Progenitor cell of endocrine pancreas (in vitro differentiated cells): ENCODE data around the gene BCAS3. TPM values are rescaled to one million over a fixed set of nuclear protein-coding genes. Genes with fewer than 3 reads are reported as not detected.

Experiments
- DNase-seq: peaks from one replicate; pipeline ENCODE4 v3.0.0; 2021; ENCODE audit warnings: low spot score; ENCODE audit not compliant: unreplicated experiment
- H3K27ac Mint-ChIP-seq: 2 replicates; pipeline ENCODE4 v1.8.0; 2021; ENCODE audit warnings: mild to moderate bottlenecking, moderate library complexity, mixed read lengths
- H3K27me3 Mint-ChIP-seq: 2 replicates; pipeline ENCODE4 v1.8.0; 2021; ENCODE audit warnings: mixed read lengths
- H3K36me3 Mint-ChIP-seq: 2 replicates; pipeline ENCODE4 v1.8.0; 2022; ENCODE audit warnings: mixed read lengths; ENCODE audit not compliant: insufficient read depth
- H3K4me1 Mint-ChIP-seq: 2 replicates; pipeline ENCODE4 v1.8.0; 2021; ENCODE audit warnings: low read depth, mixed read lengths
- H3K4me3 Mint-ChIP-seq: 2 replicates; pipeline ENCODE4 v1.8.0; 2021; ENCODE audit warnings: low read depth, mild to moderate bottlenecking, moderate library complexity, mixed read lengths
- H3K9me3 Mint-ChIP-seq: 2 replicates; pipeline ENCODE4 v1.8.0; 2021; ENCODE audit warnings: low read depth, mixed read lengths
- total RNA-seq: library from RNA; stranded (reverse); gene quantifications from 2 replicates; pipeline ENCODE4 v1.2.1, GENCODE V29; 2021
- TF ChIP-seq, protein P1 (sequence below): fragments of 200-600 bp; sonication (generic); IDR thresholded peaks from one replicate; pipeline ENCODE4 v1.5.0; 2021; ENCODE audit warnings: antibody characterized with exemption, mild to moderate bottlenecking; ENCODE audit not compliant: unreplicated experiment

The BCAS3 gene
- total RNA-seq, 1 donor from 2014 or later: 36.1 TPM

DNA sequence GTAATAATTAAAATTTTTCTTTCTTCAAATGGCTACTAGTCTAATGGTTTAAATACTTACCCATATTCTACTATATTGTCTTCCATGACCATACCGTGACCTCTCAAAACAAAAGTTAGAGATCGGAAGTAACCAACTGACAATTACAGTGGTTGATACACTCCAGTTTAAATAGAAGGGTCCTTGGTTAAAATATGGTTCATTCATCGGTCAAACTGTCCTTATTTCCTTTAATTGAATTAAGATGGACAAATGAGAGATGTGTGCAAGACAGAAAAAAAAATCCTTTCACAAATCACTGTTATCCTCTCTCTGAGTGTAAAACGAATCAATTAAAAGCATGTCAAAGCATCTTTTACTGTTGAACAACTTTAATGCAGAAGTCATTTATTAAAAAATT lies 507.7 kb downstream of the BCAS3 start:
- DNase-seq: no peak
- no peak overlapping the region for H3K4me3 Mint-ChIP-seq
- H3K9me3 Mint-ChIP-seq: no peaks in the 10 kb centered on the region
- no peak overlapping the region for H3K27ac Mint-ChIP-seq
- peaks cover 8% of the 10 kb centered on the region for H3K4me1 Mint-ChIP-seq
- no peaks in the 10 kb centered on the region for H3K36me3 Mint-ChIP-seq
- TF ChIP-seq, protein P1, sequence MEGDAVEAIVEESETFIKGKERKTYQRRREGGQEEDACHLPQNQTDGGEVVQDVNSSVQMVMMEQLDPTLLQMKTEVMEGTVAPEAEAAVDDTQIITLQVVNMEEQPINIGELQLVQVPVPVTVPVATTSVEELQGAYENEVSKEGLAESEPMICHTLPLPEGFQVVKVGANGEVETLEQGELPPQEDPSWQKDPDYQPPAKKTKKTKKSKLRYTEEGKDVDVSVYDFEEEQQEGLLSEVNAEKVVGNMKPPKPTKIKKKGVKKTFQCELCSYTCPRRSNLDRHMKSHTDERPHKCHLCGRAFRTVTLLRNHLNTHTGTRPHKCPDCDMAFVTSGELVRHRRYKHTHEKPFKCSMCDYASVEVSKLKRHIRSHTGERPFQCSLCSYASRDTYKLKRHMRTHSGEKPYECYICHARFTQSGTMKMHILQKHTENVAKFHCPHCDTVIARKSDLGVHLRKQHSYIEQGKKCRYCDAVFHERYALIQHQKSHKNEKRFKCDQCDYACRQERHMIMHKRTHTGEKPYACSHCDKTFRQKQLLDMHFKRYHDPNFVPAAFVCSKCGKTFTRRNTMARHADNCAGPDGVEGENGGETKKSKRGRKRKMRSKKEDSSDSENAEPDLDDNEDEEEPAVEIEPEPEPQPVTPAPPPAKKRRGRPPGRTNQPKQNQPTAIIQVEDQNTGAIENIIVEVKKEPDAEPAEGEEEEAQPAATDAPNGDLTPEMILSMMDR: no peak
- no peaks in the 10 kb centered on the region for H3K27me3 Mint-ChIP-seq

- no peaks in the 10 kb centered on the region for H3K27me3 Mint-ChIP-seq
- H3K36me3 Mint-ChIP-seq: no peaks in the 10 kb centered on the region
- no peaks in the 10 kb centered on the region for H3K9me3 Mint-ChIP-seq
- H3K4me3 Mint-ChIP-seq: no peak overlapping the region
- H3K4me1 Mint-ChIP-seq: peaks cover 8% of the 10 kb centered on the region
- DNase-seq: no peak
- no peak overlapping the region for H3K27ac Mint-ChIP-seq
- TF ChIP-seq, protein P1: no peak
Measured at GRCh38 chr17:61187038-61187437, 509.4 kb downstream of the BCAS3 start.

- no peaks in the 10 kb centered on the region for H3K36me3 Mint-ChIP-seq
- peaks cover 8% of the 10 kb centered on the region for H3K4me1 Mint-ChIP-seq
- no peaks in the 10 kb centered on the region for H3K9me3 Mint-ChIP-seq
- DNase-seq: no peak
- TF ChIP-seq, protein P1: no peak
- no peaks in the 10 kb centered on the region for H3K27me3 Mint-ChIP-seq
- no peak overlapping the region for H3K4me3 Mint-ChIP-seq
- no peak overlapping the region for H3K27ac Mint-ChIP-seq
Measured at GRCh38 chr17:61188081-61188480, 510.4 kb downstream of the BCAS3 start.

- TF ChIP-seq, protein P1: no peak
- Mint-ChIP-seq H3K27me3 (no peaks in the 10 kb centered on the region), H3K9me3 (no peaks in the 10 kb centered on the region), H3K4me1 (peaks cover 8% of the 10 kb centered on the region), H3K36me3 (no peaks in the 10 kb centered on the region), H3K27ac (no peak overlapping the region), H3K4me3 (no peak overlapping the region)
- no peak for DNase-seq
Measured at GRCh38 chr17:61189968-61190367, 512.3 kb downstream of the BCAS3 start.

GRCh38 chr17:61196302-61196704 lies 518.7 kb downstream of the BCAS3 start:
- Mint-ChIP-seq H3K27me3 (no peaks in the 10 kb centered on the region), H3K4me1 (peaks cover 20% of the 10 kb centered on the region), H3K36me3 (no peaks in the 10 kb centered on the region), H3K9me3 (no peaks in the 10 kb centered on the region), H3K4me3 (no peak overlapping the region), H3K27ac (peak overlapping the region; percentile 67)
- TF ChIP-seq, protein P1: no peak
- DNase-seq: no peak
